PC-3 (cell line): ENCODE data around the gene MARK4. TPM values are rescaled to one million over a fixed set of nuclear protein-coding genes. Genes with fewer than 3 reads are reported as not detected.

Experiments used
- ATAC-seq: fragments of 200-7000 bp; cut with Tn5 transposase; 2 replicates; pipeline ENCODE4 v1.9.1; 2020; ENCODE audit warnings: mild to moderate bottlenecking, moderate library complexity
- BruUV-seq: library from RNA; stranded (reverse); fragments of 400-500 nt; replicated peaks from 2 replicates; lab custom pipeline; 2021; lab: Mats Ljungman, UMichigan
- CTCF ChIA-PET: fragments of 300-600 bp; sonication (Branson Sonifier 250); formaldehyde crosslinking; loops from one replicate; lab custom pipeline; 2022; ENCODE audit warnings: antibody characterized with exemption; lab: Charles Lee
- POLR2A ChIA-PET: fragments of 300-600 bp; sonication (Branson Sonifier 250); formaldehyde crosslinking; loops from one replicate; lab custom pipeline; 2022; ENCODE audit warnings: antibody characterized with exemption; ENCODE audit not compliant: unreplicated experiment; lab: Charles Lee
- DNase-seq: peaks from one replicate; pipeline ENCODE4 v3.0.0-alpha.2; 2015
- H2AFZ ChIP-seq: fragments of 300-600 bp; sonication (generic); 2 replicates; pipeline ENCODE4 v1.6.0; 2016; ENCODE audit warnings: antibody characterized with exemption, low read length
- H3F3A ChIP-seq: fragments of 300-600 bp; sonication (generic); one replicate; pipeline ENCODE4 v1.6.0; 2017; ENCODE audit warnings: antibody characterized with exemption, low read length, control low read depth, mild to moderate bottlenecking; ENCODE audit not compliant: unreplicated experiment
- H3K27ac ChIP-seq: fragments of 300-600 bp; sonication (generic); 2 replicates; pipeline ENCODE4 v1.5.1; 2016; ENCODE audit warnings: mild to moderate bottlenecking, low read length
- H3K27me3 ChIP-seq: fragments of 300-600 bp; sonication (generic); 2 replicates; pipeline ENCODE4 v1.6.1; 2016; ENCODE audit warnings: low read length, mixed read lengths
- H3K36me3 ChIP-seq: fragments of 300-600 bp; sonication (generic); 2 replicates; pipeline ENCODE4 v1.6.1; 2016; ENCODE audit warnings: low read depth, mixed run types, low read length, mixed read lengths
- H3K4me1 ChIP-seq: fragments of 300-600 bp; sonication (generic); 2 replicates; pipeline ENCODE4 v1.5.1; 2016; ENCODE audit warnings: low read length; ENCODE audit not compliant: insufficient read depth
- H3K4me2 ChIP-seq: fragments of 300-600 bp; sonication (generic); 2 replicates; pipeline ENCODE4 v1.6.0; 2016; ENCODE audit warnings: low read length
- H3K4me3 ChIP-seq: fragments of 300-600 bp; sonication (generic); 2 replicates; pipeline ENCODE4 v1.5.1; 2016; ENCODE audit warnings: mild to moderate bottlenecking, low read length, mixed read lengths
- H3K79me2 ChIP-seq: fragments of 300-600 bp; sonication (generic); 2 replicates; pipeline ENCODE4 v1.6.1; 2017; ENCODE audit warnings: low read length, mixed read lengths
- H3K9ac ChIP-seq: fragments of 300-600 bp; sonication (generic); 2 replicates; pipeline ENCODE4 v1.6.0; 2016; ENCODE audit warnings: mild to moderate bottlenecking, low read length
- H3K9me2 ChIP-seq: fragments of 300-600 bp; sonication (generic); replicated peaks from 2 replicates; pipeline ENCODE4 v1.6.1; 2016; ENCODE audit warnings: mixed run types, low read length, mixed read lengths
- H3K9me3 ChIP-seq: fragments of 300-600 bp; sonication (generic); 2 replicates; pipeline ENCODE4 v1.6.1; 2016; ENCODE audit warnings: low read length, mixed read lengths
- H4K20me1 ChIP-seq: fragments of 300-600 bp; sonication (generic); 2 replicates; pipeline ENCODE4 v1.6.1; 2016; ENCODE audit warnings: low read length, mixed read lengths
- CTCF ChIP-seq: fragments of 300-600 bp; sonication (generic); conservative IDR thresholded peaks from 2 replicates; pipeline ENCODE4 v1.5.1; 2017; ENCODE audit warnings: antibody characterized with exemption, low read depth, mild to moderate bottlenecking, low read length
- EZH2 ChIP-seq: fragments of 300-600 bp; sonication (generic); IDR thresholded peaks from one replicate; pipeline ENCODE4 v1.6.1; 2017; ENCODE audit warnings: antibody characterized with exemption, mild to moderate bottlenecking, low read length; ENCODE audit not compliant: unreplicated experiment
- EZH2phosphoT487 ChIP-seq: fragments of 300-600 bp; sonication (generic); IDR thresholded peaks from 2 replicates; pipeline ENCODE4 v1.6.1; 2018; ENCODE audit warnings: mild to moderate bottlenecking, antibody characterized with exemption, low read length, borderline replicate concordance
- intact Hi-C: fragments of 100-400 bp; cut with micrococcal nuclease; formaldehyde crosslinking; loops from 2 replicates; pipeline ENCODE4 v1.9.0; 2023
- total RNA-seq: library from RNA; depleted of rRNA; stranded (reverse); fragments of >200 nt; gene quantifications from 2 replicates; pipeline ENCODE4 v1.2.3, GENCODE V29; 2014

The MARK4 gene
- total RNA-seq, 1 experiment from 2014 or later, result 12.1 TPM

GRCh38 chr19:45351401-45351952 lies 100.4 kb downstream of the MARK4 start:
- TSS peak; percentile 11 for BruUV-seq
- no peak for TF ChIP-seq CTCF
- H3K4me2 ChIP-seq, result no peak overlapping the region

GRCh38 chr19:45352062-45352461 lies 101.0 kb downstream of the MARK4 start:
- H4K20me1 ChIP-seq, result no peaks in the 10 kb centered on the region
- no peak overlapping the region for H3K4me3 ChIP-seq
- H3F3A ChIP-seq, result no peaks in the 10 kb centered on the region
- DNase-seq, result no peak
- no peaks in the 10 kb centered on the region for H3K9me3 ChIP-seq
- no TSS peak for BruUV-seq
- H3K27ac ChIP-seq, result no peak overlapping the region
- no peaks in the 10 kb centered on the region for H3K27me3 ChIP-seq
- no peaks in the 10 kb centered on the region for H3K4me1 ChIP-seq
- H2AFZ ChIP-seq, result no peak overlapping the region
- H3K4me2 ChIP-seq, result no peak overlapping the region
- TF ChIP-seq CTCF (no peak), EZH2 (no peak), EZH2phosphoT487 (no peak)
- ChIA-PET POLR2A (no interaction called here), CTCF (no interaction called here)
- no peaks in the 10 kb centered on the region for H3K36me3 ChIP-seq
- ATAC-seq, result no peak
- no peak overlapping the region for H3K9ac ChIP-seq
- no peaks in the 10 kb centered on the region for H3K9me2 ChIP-seq
- intact Hi-C loops, result no loop called here
- H3K79me2 ChIP-seq, result no peaks in the 10 kb centered on the region

More at GRCh38 chr19:45351401-45351952, 100.4 kb downstream of the MARK4 start:
- POLR2A ChIA-PET, result no interaction called here
- Histone ChIP-seq H3K27ac (no peak overlapping the region), H4K20me1 (no peaks in the 10 kb centered on the region), H3F3A (no peaks in the 10 kb centered on the region), H3K4me3 (no peak overlapping the region), H3K27me3 (no peaks in the 10 kb centered on the region), H3K9ac (no peak overlapping the region), H3K9me3 (no peaks in the 10 kb centered on the region), H2AFZ (no peak overlapping the region), H3K36me3 (no peaks in the 10 kb centered on the region), H3K9me2 (no peaks in the 10 kb centered on the region), H3K79me2 (no peaks in the 10 kb centered on the region), H3K4me1 (no peaks in the 10 kb centered on the region)
- DNase-seq (no peak), ATAC-seq (no peak)
- CTCF ChIA-PET, result no interaction called here
- intact Hi-C loops, result no loop called here

GRCh38 chr19:45352471-45352870 lies 101.4 kb downstream of the MARK4 start:
- BruUV-seq, result no TSS peak
- H3K36me3 ChIP-seq, result no peaks in the 10 kb centered on the region
- H2AFZ ChIP-seq, result no peak overlapping the region
- intact Hi-C loops, result no loop called here
- H3F3A ChIP-seq, result no peaks in the 10 kb centered on the region
- H3K79me2 ChIP-seq, result no peaks in the 10 kb centered on the region
- TF ChIP-seq EZH2phosphoT487 (no peak), CTCF (no peak), EZH2 (no peak)
- ChIA-PET POLR2A (no interaction called here), CTCF (no interaction called here)
- H3K27ac ChIP-seq, result no peak overlapping the region
- H3K27me3 ChIP-seq, result no peaks in the 10 kb centered on the region
- ATAC-seq, result no peak
- H3K9ac ChIP-seq, result no peak overlapping the region
- no peak overlapping the region for H3K4me3 ChIP-seq
- no peaks in the 10 kb centered on the region for H3K9me3 ChIP-seq
- no peaks in the 10 kb centered on the region for H3K4me1 ChIP-seq
- H3K9me2 ChIP-seq, result no peaks in the 10 kb centered on the region
- H4K20me1 ChIP-seq, result no peaks in the 10 kb centered on the region
- no peak overlapping the region for H3K4me2 ChIP-seq
- no peak for DNase-seq
